Measurements from ENCODE around the gene RAB6C.
A peak's percentile ranks its signal among the peaks of the same experiment; 100 is the strongest.
"Not testable (repeated sequence)": the region's sequence is repeated elsewhere in the genome, so short reads cannot be mapped to it uniquely, and the experiment has no call there.

RAB6C gene

GRCh38 chr2:129979629-129980155 lies at the start of gene RAB6C:
TSS of gene RAB6C (plus strand) at chr2:129979666. CDS start at chr2:129980116, 450 bp downstream.
- not testable (repeated sequence) for DNase-seq

GRCh38 chr2:129930451-129930850 lies 49.0 kb upstream of the RAB6C start:
- no peak for DNase-seq

- not testable (repeated sequence) for DNase-seq
Observed at GRCh38 chr2:129933387-129933786, 46.1 kb upstream of the RAB6C start.

- DNase-seq: no peak
Observed at GRCh38 chr2:129934044-129934822, 45.2 kb upstream of the RAB6C start.

- no peak for DNase-seq
Observed at GRCh38 chr2:129935118-129935517, 44.3 kb upstream of the RAB6C start.

GRCh38 chr2:129936334-129936934 lies 43.0 kb upstream of the RAB6C start:
- DNase-seq: peak in 1 of 4 experiments; percentile 9

- not testable (repeated sequence) for DNase-seq
Observed at GRCh38 chr2:129938850-129939471, 40.5 kb upstream of the RAB6C start.

GRCh38 chr2:129943456-129943855 lies 36.0 kb upstream of the RAB6C start:
- not testable (repeated sequence) for DNase-seq

GRCh38 chr2:129945557-129945956 lies 33.9 kb upstream of the RAB6C start:
- no peak for DNase-seq

- DNase-seq: not testable (repeated sequence)
Observed at GRCh38 chr2:129947712-129948111, 31.8 kb upstream of the RAB6C start.

- not testable (repeated sequence) for DNase-seq
Observed at GRCh38 chr2:129956171-129956570, 23.3 kb upstream of the RAB6C start.

- DNase-seq: no peak
Observed at GRCh38 chr2:129957891-129958290, 21.6 kb upstream of the RAB6C start.

GRCh38 chr2:129958736-129959135 lies 20.7 kb upstream of the RAB6C start:
- DNase-seq: not testable (repeated sequence)

GRCh38 chr2:129968605-129969004 lies 10.9 kb upstream of the RAB6C start:
- not testable (repeated sequence) for DNase-seq

- no peak for DNase-seq
Observed at GRCh38 chr2:129975016-129975774, 4.3 kb upstream of the RAB6C start.

GRCh38 chr2:129976969-129977368 lies 2.5 kb upstream of the RAB6C start:
- not testable (repeated sequence) for DNase-seq

- DNase-seq: no peak
Observed at GRCh38 chr2:129977986-129978385, 1.5 kb upstream of the RAB6C start.

- not testable (repeated sequence) for DNase-seq
Observed at GRCh38 chr2:129980246-129980645, 780 bp downstream of the RAB6C start.

GRCh38 chr2:129981689-129982088 lies 2.2 kb downstream of the RAB6C start:
- DNase-seq: not testable (repeated sequence)

GRCh38 chr2:129984426-129984825 lies 5.0 kb downstream of the RAB6C start:
- no peak for DNase-seq

- DNase-seq: not testable (repeated sequence)
Observed at GRCh38 chr2:129992415-129993006, 13.0 kb downstream of the RAB6C start.

- not testable (repeated sequence) for DNase-seq
Observed at GRCh38 chr2:129993151-129993550, 13.7 kb downstream of the RAB6C start.
